K562 (cell line): ENCODE measurements around the gene APEX1. TPM values are rescaled to one million over a fixed set of nuclear protein-coding genes. Genes with fewer than 3 reads are reported as not detected.

Experiments
- FOXA3 ChIP-seq, 2 experiments: fragments of 450-650 bp in 1 of 2; sonication (generic) in 1 of 2; formaldehyde crosslinking; IDR thresholded peaks in 1 of 2; conservative IDR thresholded peaks in 1 of 2; 2 replicates each; pipeline versions ENCODE4 v1.4.0 to v1.8.0; 2020 to 2022; ENCODE audit warnings: mild to moderate bottlenecking in 2 of 2, missing genetic modification reagents in 1 of 2
- STAT5A ChIP-seq: IDR thresholded peaks from 2 replicates; pipeline ENCODE4 v1.6.1; 2012; ENCODE audit warnings: low read length, inconsistent platforms, borderline replicate concordance
- polyA plus RNA-seq, 8 experiments: library from polyadenylated mRNA; depleted of rRNA in 4 of 8; stranded (reverse) in 5 of 8; unstranded in 3 of 8; fragments of >200 nt; fragmentation: Nextera tagmentation in 2 of 8; fragmentation: Illumina TruSeq in 1 of 8; extraction: Ambion mirVana in 2 of 8; extraction: Trizol in 1 of 8; gene quantifications; 2 replicates each; pipeline versions ENCODE4 v1.2.1 to v1.2.3, GENCODE V29; 2011 to 2014; ENCODE audit warnings: inconsistent platforms in 1 of 8, missing spikeins in 1 of 8
- total RNA-seq, 7 experiments: library from RNA; depleted of rRNA in 6 of 7; stranded (reverse); fragments of >200 nt in 6 of 7; fragmentation: Illumina TruSeq in 2 of 7; extraction: Trizol in 2 of 7; gene quantifications; 2 replicates each; pipeline versions ENCODE4 v1.2.1 to v1.2.3, GENCODE V29; 2011 to 2021; ENCODE audit warnings: low replicate concordance in 1 of 7
- TF ChIP-seq, protein P1 (sequence below): sonication (generic); formaldehyde crosslinking; IDR thresholded peaks from 2 replicates; pipeline ENCODE4 v1.8.0; 2023; ENCODE audit warnings: missing genetic modification reagents, mild to moderate bottlenecking, borderline replicate concordance

Gene APEX1
- total and polyA plus RNA-seq, 9 of the 15 experiments (the other 6 are each of a cell fraction or from before 2014, with no cell fraction given) = 50.2 to 274 (median 158) TPM

DNA sequence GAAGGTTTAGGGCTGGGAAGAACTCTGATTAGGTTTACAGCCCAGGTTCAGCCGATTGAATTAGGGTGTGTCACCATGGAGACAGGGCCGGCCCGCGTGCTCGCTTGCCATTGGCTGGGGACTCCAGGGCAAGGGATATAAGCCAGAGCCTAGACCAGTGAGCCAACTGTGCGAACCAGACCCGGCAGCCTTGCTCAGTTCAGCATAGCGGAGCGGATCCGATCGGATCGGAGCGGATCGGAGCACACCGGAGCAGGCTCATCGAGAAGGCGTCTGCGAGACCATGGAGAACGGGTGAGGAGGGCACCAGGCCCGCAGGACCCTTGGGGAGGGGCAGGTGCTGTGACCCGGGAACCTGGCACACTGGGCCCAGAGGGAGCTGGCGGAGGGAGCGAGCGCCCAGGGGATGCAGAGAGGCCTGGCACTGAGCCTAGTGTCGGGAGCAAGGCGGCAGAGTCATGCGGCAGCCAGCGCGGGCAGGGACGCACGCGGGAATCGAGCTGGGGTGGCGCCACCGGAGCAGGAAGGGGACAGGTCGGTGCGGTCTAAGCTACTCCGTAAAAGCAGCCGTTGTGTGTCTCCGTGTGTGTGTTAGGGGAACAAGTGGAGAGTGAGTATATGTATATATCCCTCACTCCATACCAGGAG, 14.3 kb downstream of the APEX1 start, which contains the start of gene PNP (continued):
- TF ChIP-seq, protein P1, sequence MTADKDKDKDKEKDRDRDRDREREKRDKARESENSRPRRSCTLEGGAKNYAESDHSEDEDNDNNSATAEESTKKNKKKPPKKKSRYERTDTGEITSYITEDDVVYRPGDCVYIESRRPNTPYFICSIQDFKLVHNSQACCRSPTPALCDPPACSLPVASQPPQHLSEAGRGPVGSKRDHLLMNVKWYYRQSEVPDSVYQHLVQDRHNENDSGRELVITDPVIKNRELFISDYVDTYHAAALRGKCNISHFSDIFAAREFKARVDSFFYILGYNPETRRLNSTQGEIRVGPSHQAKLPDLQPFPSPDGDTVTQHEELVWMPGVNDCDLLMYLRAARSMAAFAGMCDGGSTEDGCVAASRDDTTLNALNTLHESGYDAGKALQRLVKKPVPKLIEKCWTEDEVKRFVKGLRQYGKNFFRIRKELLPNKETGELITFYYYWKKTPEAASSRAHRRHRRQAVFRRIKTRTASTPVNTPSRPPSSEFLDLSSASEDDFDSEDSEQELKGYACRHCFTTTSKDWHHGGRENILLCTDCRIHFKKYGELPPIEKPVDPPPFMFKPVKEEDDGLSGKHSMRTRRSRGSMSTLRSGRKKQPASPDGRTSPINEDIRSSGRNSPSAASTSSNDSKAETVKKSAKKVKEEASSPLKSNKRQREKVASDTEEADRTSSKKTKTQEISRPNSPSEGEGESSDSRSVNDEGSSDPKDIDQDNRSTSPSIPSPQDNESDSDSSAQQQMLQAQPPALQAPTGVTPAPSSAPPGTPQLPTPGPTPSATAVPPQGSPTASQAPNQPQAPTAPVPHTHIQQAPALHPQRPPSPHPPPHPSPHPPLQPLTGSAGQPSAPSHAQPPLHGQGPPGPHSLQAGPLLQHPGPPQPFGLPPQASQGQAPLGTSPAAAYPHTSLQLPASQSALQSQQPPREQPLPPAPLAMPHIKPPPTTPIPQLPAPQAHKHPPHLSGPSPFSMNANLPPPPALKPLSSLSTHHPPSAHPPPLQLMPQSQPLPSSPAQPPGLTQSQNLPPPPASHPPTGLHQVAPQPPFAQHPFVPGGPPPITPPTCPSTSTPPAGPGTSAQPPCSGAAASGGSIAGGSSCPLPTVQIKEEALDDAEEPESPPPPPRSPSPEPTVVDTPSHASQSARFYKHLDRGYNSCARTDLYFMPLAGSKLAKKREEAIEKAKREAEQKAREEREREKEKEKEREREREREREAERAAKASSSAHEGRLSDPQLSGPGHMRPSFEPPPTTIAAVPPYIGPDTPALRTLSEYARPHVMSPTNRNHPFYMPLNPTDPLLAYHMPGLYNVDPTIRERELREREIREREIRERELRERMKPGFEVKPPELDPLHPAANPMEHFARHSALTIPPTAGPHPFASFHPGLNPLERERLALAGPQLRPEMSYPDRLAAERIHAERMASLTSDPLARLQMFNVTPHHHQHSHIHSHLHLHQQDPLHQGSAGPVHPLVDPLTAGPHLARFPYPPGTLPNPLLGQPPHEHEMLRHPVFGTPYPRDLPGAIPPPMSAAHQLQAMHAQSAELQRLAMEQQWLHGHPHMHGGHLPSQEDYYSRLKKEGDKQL (CRISPR knock-in tag) = 0 out of 2 replicates have a peak, but pooled peaks have one; percentile 18
- TF ChIP-seq FOXA3 (CRISPR knock-in tag; conservative IDR thresholded peaks at IDR 0.05 in 1 of 2, IDR thresholded peaks at IDR 0.05 in 1 of 2) (0 out of 4 replicates have a peak, but pooled peaks of 1 of the 2 experiments have one; percentile 7), STAT5A (no peak)
- TF ChIP-seq, all 486 proteins: peak for 113
